GM12891 (cell line): ENCODE data around the gene RERE.

Experiments
- PAX5 ChIP-seq: IDR thresholded peaks from 2 replicates; pipeline ENCODE4 v1.6.1; 2011; ENCODE audit warnings: low read length, moderate library complexity, mild to moderate bottlenecking; ENCODE audit not compliant: insufficient read depth, severe bottlenecking
- POLR2A ChIP-seq: IDR thresholded peaks from 2 replicates; pipeline ENCODE4 v1.6.1; 2011; ENCODE audit warnings: low read depth, low read length, control low read depth
- POLR2AphosphoS5 ChIP-seq: IDR thresholded peaks from 2 replicates; pipeline ENCODE4 v1.6.1; 2011; ENCODE audit warnings: low read depth, low read length, control low read depth
- POU2F2 ChIP-seq: IDR thresholded peaks from 2 replicates; pipeline ENCODE4 v1.6.1; 2011; ENCODE audit warnings: low read depth, mild to moderate bottlenecking, control low read depth, low read length, moderate library complexity
- SPI1 ChIP-seq: IDR thresholded peaks from 2 replicates; pipeline ENCODE4 v1.6.1; 2011; ENCODE audit warnings: low read depth, low read length, control low read depth
- TAF1 ChIP-seq: IDR thresholded peaks from 2 replicates; pipeline ENCODE4 v1.6.1; 2011; ENCODE audit warnings: low read depth, low read length, control low read depth

DNA sequence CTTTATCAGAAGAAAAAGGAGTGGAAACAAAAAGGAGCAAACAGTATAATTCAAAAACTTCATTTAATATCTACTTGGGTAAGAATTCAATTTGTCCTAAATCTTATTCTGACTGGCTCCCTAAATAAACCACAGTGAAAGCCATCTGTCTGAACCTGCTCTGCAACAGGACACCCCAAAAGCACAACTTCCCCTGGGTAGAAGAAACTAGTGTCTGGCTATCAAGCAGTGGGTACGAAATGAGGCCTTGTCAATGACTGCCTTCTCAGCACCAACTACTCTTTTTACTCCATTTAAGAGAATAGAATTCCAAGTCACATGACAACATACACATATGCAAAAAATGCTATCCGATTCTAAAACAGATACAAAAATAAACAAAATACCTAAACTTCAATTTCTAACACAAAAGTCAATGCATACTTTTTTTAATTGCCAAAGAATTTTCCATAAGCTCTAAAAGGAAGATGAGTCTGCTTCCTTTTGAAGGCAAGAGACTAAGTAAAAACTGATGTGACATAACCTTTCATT is 292.7 kb downstream of the RERE start:
- TF ChIP-seq POLR2A: no peak
- TF ChIP-seq POLR2AphosphoS5: no peak
- TF ChIP-seq TAF1: no peak
- no peak for TF ChIP-seq SPI1
- no peak for TF ChIP-seq PAX5
- TF ChIP-seq POU2F2: no peak
